Measurements from ENCODE around the gene AHR. TPM values are rescaled to one million over a fixed set of nuclear protein-coding genes. Genes with fewer than 3 reads are reported as not detected.

The AHR gene
- total RNA-seq, 2 experiments from 2014 or later: 95.2 to 95.7 TPM

- Mint-ChIP-seq H3K36me3 (ENCODE audit: low read depth) (peaks cover 50% of the 10 kb centered on the region), H3K9me3 (no peaks in the 10 kb centered on the region), H3K27ac (no peak overlapping the region), H3K27me3 (no peaks in the 10 kb centered on the region), H3K4me1 (ENCODE audit: low read depth) (no peaks in the 10 kb centered on the region), H3K4me3 (no peak overlapping the region)
- Histone ChIP-seq H3K27ac (ENCODE audit: low read depth in 1 of 2, low read length in 2 of 2) (no peak overlapping the region), H3K36me3 (ENCODE audit: insufficient read depth, low read length) (peaks cover 22% of the 10 kb centered on the region), H3K4me1 (ENCODE audit: insufficient read depth, low read length) (no peaks in the 10 kb centered on the region), H3K27me3 (ENCODE audit: control insufficient read depth in 1 of 2, insufficient read depth in 2 of 2, low read length in 2 of 2) (no peaks in the 10 kb centered on the region), H3K4me3 (ENCODE audit: low read length) (no peak overlapping the region), H3K9me3 (ENCODE audit: control insufficient read depth in 1 of 2, insufficient read depth in 1 of 2, low read length in 2 of 2) (no peaks in the 10 kb centered on the region)
- CTCF ChIA-PET: interaction anchor here (0.8 to 1.6 kb wide), 3 partner anchors 17 to 337 kb away, joined by 3 to 7 read pairs (median 3); no protein-coding TSS in a partner anchor
- TF ChIP-seq CTCF (IDR thresholded peaks at IDR 0.05): no peak
- POLR2A ChIA-PET: no interaction called here
- DNase-seq (no peak), ATAC-seq (ENCODE audit: poor library complexity) (no peak)
- intact Hi-C loops (cut with DNase I, micrococcal nuclease): no loop called here
Observed at GRCh38 chr7:17319164-17320101, 21.0 kb downstream of the AHR start.

- ATAC-seq (ENCODE audit: poor library complexity): no peak
- no peak overlapping the region for H3K4me3 ChIP-seq (ENCODE audit: low read length)
- TF ChIP-seq CTCF (IDR thresholded peaks at IDR 0.05): no peak
- H3K9me3 ChIP-seq (ENCODE audit: control insufficient read depth in 1 of 2, insufficient read depth in 1 of 2, low read length in 2 of 2): no peaks in the 10 kb centered on the region
- Mint-ChIP-seq H3K27me3 (no peaks in the 10 kb centered on the region), H3K27ac (no peak overlapping the region), H3K4me3 (no peak overlapping the region), H3K4me1 (ENCODE audit: low read depth) (no peaks in the 10 kb centered on the region), H3K36me3 (ENCODE audit: low read depth) (peaks cover 53% of the 10 kb centered on the region), H3K9me3 (no peaks in the 10 kb centered on the region)
- ChIA-PET CTCF (interaction anchor here (1.6 kb wide), 2 partner anchors 18 to 70 kb away, joined by 3 read pairs; no protein-coding TSS in a partner anchor), POLR2A (no interaction called here)
- H3K36me3 ChIP-seq (ENCODE audit: insufficient read depth, low read length): peaks cover 22% of the 10 kb centered on the region
- intact Hi-C loops (cut with DNase I, micrococcal nuclease): no loop called here
- no peaks in the 10 kb centered on the region for H3K27me3 ChIP-seq (ENCODE audit: control insufficient read depth in 1 of 2, insufficient read depth in 2 of 2, low read length in 2 of 2)
- no peak for DNase-seq
- no peaks in the 10 kb centered on the region for H3K4me1 ChIP-seq (ENCODE audit: insufficient read depth, low read length)
- no peak overlapping the region for H3K27ac ChIP-seq (ENCODE audit: low read depth in 1 of 2, low read length in 2 of 2)
Observed at GRCh38 chr7:17320102-17320497, 21.6 kb downstream of the AHR start.

GRCh38 chr7:17320657-17321056, 22.2 kb downstream of the AHR start:
- ChIA-PET CTCF (interaction anchor here (1.6 kb wide), 2 partner anchors 18 to 71 kb away, joined by 3 read pairs; no protein-coding TSS in a partner anchor), POLR2A (no interaction called here)
- Histone ChIP-seq H3K27ac (ENCODE audit: low read depth in 1 of 2, low read length in 2 of 2) (no peak overlapping the region), H3K4me1 (ENCODE audit: insufficient read depth, low read length) (no peaks in the 10 kb centered on the region), H3K9me3 (ENCODE audit: control insufficient read depth in 1 of 2, insufficient read depth in 1 of 2, low read length in 2 of 2) (no peaks in the 10 kb centered on the region), H3K27me3 (ENCODE audit: control insufficient read depth in 1 of 2, insufficient read depth in 2 of 2, low read length in 2 of 2) (no peaks in the 10 kb centered on the region), H3K4me3 (ENCODE audit: low read length) (no peak overlapping the region), H3K36me3 (ENCODE audit: insufficient read depth, low read length) (peaks cover 22% of the 10 kb centered on the region)
- no peaks in the 10 kb centered on the region for H3K27me3 Mint-ChIP-seq
- peaks cover 57% of the 10 kb centered on the region for H3K36me3 Mint-ChIP-seq (ENCODE audit: low read depth)
- DNase-seq (no peak), ATAC-seq (ENCODE audit: poor library complexity) (no peak)
- H3K27ac Mint-ChIP-seq: no peak overlapping the region
- no peaks in the 10 kb centered on the region for H3K4me1 Mint-ChIP-seq (ENCODE audit: low read depth)
- H3K9me3 Mint-ChIP-seq: no peaks in the 10 kb centered on the region
- TF ChIP-seq CTCF (IDR thresholded peaks at IDR 0.05): no peak
- H3K4me3 Mint-ChIP-seq: no peak overlapping the region
- intact Hi-C loops (cut with DNase I, micrococcal nuclease): no loop called here

All from CD4-positive, alpha-beta T cell (primary cell).